Right lobe of liver (tissue), 6 donors: ENCODE data around the gene EIF4A3. TPM values are rescaled to one million over a fixed set of nuclear protein-coding genes. Genes with fewer than 3 reads are reported as not detected.

ENCODE experiments used
- ATAC-seq, 4 donors: fragments of 200-7000 bp; cut with Tn5 transposase; one replicate each; pipeline ENCODE4 v1.9.1; 2020; ENCODE audit warnings: mild to moderate bottlenecking in 4 of 4, moderate library complexity in 4 of 4
- DNase-seq, 3 donors: peaks; one replicate each; pipeline ENCODE4 v3.0.0-alpha.2; 2020
- H3K27ac ChIP-seq, 3 donors: fragments of 200-600 bp; one replicate each; pipeline ENCODE4 v1.8.0; 2022
- H3K27me3 ChIP-seq, 2 donors: fragments of 200-600 bp; one replicate each; pipeline ENCODE4 v1.8.0; 2022
- H3K36me3 ChIP-seq, 4 donors: fragments of 200-600 bp; sonication (generic) in 1 of 4; one replicate each; pipeline versions ENCODE4 v1.5.1 to v1.8.0; 2017 to 2022; ENCODE audit warnings: control low read depth in 1 of 4
- H3K4me1 ChIP-seq, 4 donors: fragments of 200-600 bp; sonication (generic) in 1 of 4; one replicate each; pipeline versions ENCODE4 v1.5.1 to v1.8.0; 2017 to 2022; ENCODE audit warnings: control low read depth in 1 of 4
- H3K4me3 ChIP-seq, 3 donors: fragments of 200-600 bp; one replicate each; pipeline ENCODE4 v1.8.0; 2022
- H3K9me3 ChIP-seq, 4 donors: fragments of 200-600 bp; sonication (generic) in 1 of 4; one replicate each; pipeline versions ENCODE4 v1.5.1 to v1.8.0; 2017 to 2022; ENCODE audit warnings: control low read depth in 1 of 4
- CTCF ChIP-seq, 4 donors: fragments of 200-600 bp in 3 of 4; fragments of 450-650 bp in 1 of 4; IDR thresholded peaks; one replicate each; pipeline versions ENCODE4 v1.5.1 to v1.8.0; 2016 to 2022; ENCODE audit warnings: antibody characterized with exemption in 4 of 4, mild to moderate bottlenecking in 2 of 4
- POLR2A ChIP-seq: fragments of 450-650 bp; IDR thresholded peaks from one replicate; pipeline ENCODE4 v1.6.1; 2017; ENCODE audit warnings: antibody characterized with exemption, mild to moderate bottlenecking
- WGBS: methylation state at CpG from one replicate; pipeline ENCODE4 v1.1.6; 2018; ENCODE audit warnings: low coverage, low lambda C conversion rate; ENCODE audit not compliant: insufficient coverage; ENCODE audit errors: missing lambda C conversion rate; 5-methylcytosine and 5-hydroxymethylcytosine counted together
- intact Hi-C, 2 donors: fragments of 100-400 bp; cut with DNase I; formaldehyde crosslinking; loops; one replicate each; pipeline versions ENCODE4 v1.11.2 to v1.14.1; 2022
- total RNA-seq, 6 experiments: library from RNA; depleted of rRNA in 2 of 6; stranded (reverse); fragments of >200 nt in 2 of 6; fragmentation: NEBNext Ultra II Directional in 3 of 6; extraction: Animal tissue kit (Norgen Biotek cat#: 25700) in 3 of 6; gene quantifications; one replicate each; pipeline versions ENCODE4 v1.1.0 to v1.2.4, GENCODE V29; 2016 to 2023
- donor health status: DM: no; HTN: yes; CAD: no.
- donor health status: DM: no; HTN: no; CAD: no.
- donor health status: DM: no; HTN: no; CAD: no.
- donor health status: DM: no; HTN: yes; CAD: no.
- donor health status: DM: no; HTN: yes; CAD: no.

EIF4A3 gene
- total RNA-seq, 6 experiments from 2014 or later: 21.6 to 41.7 (median 32.2) TPM

DNA sequence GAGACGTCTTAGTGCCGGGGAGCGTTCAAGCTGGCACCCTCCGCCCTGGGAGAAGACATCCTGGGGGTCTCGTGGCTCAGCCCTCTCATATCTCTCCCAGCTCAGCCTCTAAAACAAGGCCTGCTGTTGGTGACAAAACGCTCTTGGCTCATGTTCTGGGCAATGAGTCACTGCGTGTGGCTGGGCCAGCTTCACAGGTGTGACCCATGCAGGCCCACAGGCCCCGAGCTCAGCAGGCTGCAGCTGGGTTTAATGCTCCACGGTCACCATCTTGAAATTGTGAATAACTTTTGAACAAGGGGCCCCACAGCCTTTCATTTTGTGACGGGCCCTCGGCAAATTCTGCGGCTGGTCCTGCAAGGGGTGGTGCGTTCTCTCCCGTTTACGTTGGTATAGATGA is 23.1 kb downstream of the EIF4A3 start:
- DNase-seq (no peak), ATAC-seq (peak in 1 of 4 donors; percentile 52)
- H3K4me1 ChIP-seq: no peaks in the 10 kb centered on the region
- H3K27me3 ChIP-seq: no peaks in the 10 kb centered on the region
- no peaks in the 10 kb centered on the region for H3K36me3 ChIP-seq
- intact Hi-C loops: no loop called here
- 83% methylated on average over 11 of the region's 15 CpGs for WGBS
- TF ChIP-seq CTCF (IDR thresholded peaks at IDR 0.05): no peak
- no peak for TF ChIP-seq POLR2A
- H3K27ac ChIP-seq: no peak overlapping the region
- H3K9me3 ChIP-seq: no peaks in the 10 kb centered on the region
- H3K4me3 ChIP-seq: no peak overlapping the region

- no peaks in the 10 kb centered on the region for H3K9me3 ChIP-seq
- H3K4me1 ChIP-seq: no peaks in the 10 kb centered on the region
- no peak overlapping the region for H3K27ac ChIP-seq
- TF ChIP-seq CTCF (IDR thresholded peaks at IDR 0.05) (no peak), POLR2A (no peak)
- intact Hi-C loops: no loop called here
- ATAC-seq (no peak), DNase-seq (no peak)
- H3K4me3 ChIP-seq: no peak overlapping the region
- 86% methylated on average over 2 of the region's 6 CpGs for WGBS
- no peaks in the 10 kb centered on the region for H3K27me3 ChIP-seq
- H3K36me3 ChIP-seq: no peaks in the 10 kb centered on the region
Measured at GRCh38 chr17:80122926-80123505, 23.9 kb downstream of the EIF4A3 start.

GRCh38 chr17:80122026-80122575 is 24.8 kb downstream of the EIF4A3 start:
- H3K27me3 ChIP-seq: no peaks in the 10 kb centered on the region
- no peak for ATAC-seq
- TF ChIP-seq CTCF (IDR thresholded peaks at IDR 0.05) (no peak), POLR2A (no peak)
- H3K36me3 ChIP-seq: no peaks in the 10 kb centered on the region
- intact Hi-C loops: no loop called here
- no peaks in the 10 kb centered on the region for H3K9me3 ChIP-seq
- H3K4me3 ChIP-seq: no peak overlapping the region
- no peak overlapping the region for H3K27ac ChIP-seq
- DNase-seq: no peak
- no peaks in the 10 kb centered on the region for H3K4me1 ChIP-seq
- WGBS: 83% methylated on average over 5 of the region's 17 CpGs

GRCh38 chr17:80119839-80120238 is 27.1 kb downstream of the EIF4A3 start:
- Histone ChIP-seq H3K4me3 (no peak overlapping the region), H3K4me1 (no peaks in the 10 kb centered on the region), H3K27me3 (no peaks in the 10 kb centered on the region), H3K36me3 (no peaks in the 10 kb centered on the region), H3K9me3 (no peaks in the 10 kb centered on the region), H3K27ac (no peak overlapping the region)
- intact Hi-C loops: no loop called here
- ATAC-seq (no peak), DNase-seq (no peak)
- TF ChIP-seq CTCF (IDR thresholded peaks at IDR 0.05): no peak
- TF ChIP-seq POLR2A: no peak
- WGBS: 81% methylated on average over 5 of the region's 9 CpGs
